ENCODE data around the gene EGFR. TPM values are rescaled to one million over a fixed set of nuclear protein-coding genes. Genes with fewer than 3 reads are reported as not detected.
A peak's percentile ranks its signal among the peaks of the same experiment; 100 is the strongest.

EGFR gene
- total RNA-seq, 8 experiments from 2014 or later: 0.81 to 22.6 (median 3.6) TPM

- Histone ChIP-seq H3K4me3 (no peak overlapping the region), H3K4me1 (replicated peaks in 1 of 2) (peaks cover 39 to 61% of the 10 kb centered on the region in 2 donors), H3K27ac (peak overlapping the region in 1 of 2 donors; percentile 60)
- in situ Hi-C loops (cut with MboI; ENCODE audit: low pct_unique_long_range_greater_than_20kb in 2 of 9, low sequenced_read_pairs in 9 of 9, unreplicated experiment in 9 of 9): no loop called here
- WGBS, 10 experiments: 0 to 100% (median 86%) methylated on average over 1 to 5 of the region's 8 CpGs; no CpG with 5 or more reads in 1 of the 10 experiments
- ATAC-seq (replicated peaks in 6 of 8): peak in 6 of 8 experiments; percentile 47 to 80 (median 66)
Measured at GRCh38 chr7:55099821-55100543, 81.2 kb downstream of the EGFR start.

GRCh38 chr7:55100544-55101327 lies 81.9 kb downstream of the EGFR start:
- peak overlapping the region in 1 of 2 donors; percentile 60 for H3K27ac ChIP-seq
- ATAC-seq (replicated peaks in 6 of 8): peak in 6 of 8 experiments; percentile 7 to 69 (median 38)
- in situ Hi-C loops (cut with MboI; ENCODE audit: low pct_unique_long_range_greater_than_20kb in 2 of 9, low sequenced_read_pairs in 9 of 9, unreplicated experiment in 9 of 9): no loop called here
- WGBS, 10 experiments: 36 to 92% (median 80%) methylated on average over 1 to 15 of the region's 21 CpGs; no CpG with 5 or more reads in 4 of the 10 experiments
- H3K4me3 ChIP-seq: no peak overlapping the region
- H3K4me1 ChIP-seq (replicated peaks in 1 of 2): peaks cover 39 to 63% of the 10 kb centered on the region in 2 donors

DNA sequence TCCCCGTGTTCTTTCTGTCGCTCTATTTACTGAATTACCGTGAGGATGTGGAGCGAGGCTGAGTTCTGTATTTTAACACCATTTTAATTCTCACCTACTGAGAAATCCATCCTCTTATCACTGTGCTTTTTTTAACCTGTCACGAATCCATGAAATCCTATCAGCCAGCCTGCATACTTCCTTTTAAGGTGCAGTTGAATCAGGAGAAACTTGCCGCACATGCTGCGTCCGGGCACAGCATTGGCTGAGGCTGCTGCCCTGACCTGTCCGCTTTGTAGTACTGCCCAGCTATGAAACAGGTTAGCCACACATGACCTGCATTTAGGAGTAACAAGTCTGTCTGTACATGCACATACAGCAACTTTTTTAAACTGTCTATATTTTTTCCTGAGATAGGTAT lies 82.5 kb downstream of the EGFR start:
- Histone ChIP-seq H3K27ac (no peak overlapping the region), H3K4me1 (replicated peaks in 1 of 2) (peaks cover 42 to 62% of the 10 kb centered on the region in 2 donors), H3K4me3 (no peak overlapping the region)
- in situ Hi-C loops (cut with MboI; ENCODE audit: low pct_unique_long_range_greater_than_20kb in 2 of 9, low sequenced_read_pairs in 9 of 9, unreplicated experiment in 9 of 9): no loop called here
- WGBS, 10 experiments: 83 to 100% (median 97%) methylated on average over 1 to 9 of the region's 9 CpGs; no CpG with 5 or more reads in 3 of the 10 experiments
- no peak for ATAC-seq (replicated peaks in 6 of 8)

GRCh38 chr7:55104123-55104522 lies 85.3 kb downstream of the EGFR start:
- no peak for ATAC-seq (replicated peaks in 6 of 8)
- Histone ChIP-seq H3K27ac (no peak overlapping the region), H3K4me3 (no peak overlapping the region), H3K4me1 (replicated peaks in 1 of 2) (peaks cover 39 to 50% of the 10 kb centered on the region in 2 donors)
- WGBS, 10 experiments: 83 to 100% (median 92%) methylated on average over 1 to 8 of the region's 12 CpGs; no CpG with 5 or more reads in 2 of the 10 experiments
- in situ Hi-C loops (cut with MboI; ENCODE audit: low pct_unique_long_range_greater_than_20kb in 2 of 9, low sequenced_read_pairs in 9 of 9, unreplicated experiment in 9 of 9): no loop called here

GRCh38 chr7:55104712-55105433 lies 86.1 kb downstream of the EGFR start:
- H3K27ac ChIP-seq: no peak overlapping the region
- in situ Hi-C loops (cut with MboI; ENCODE audit: low pct_unique_long_range_greater_than_20kb in 2 of 9, low sequenced_read_pairs in 9 of 9, unreplicated experiment in 9 of 9): no loop called here
- 0 to 94% (median 59%) methylated on average over 1 to 3 of the region's 3 CpGs; no CpG with 5 or more reads in 1 of the 10 experiments for WGBS, 10 experiments
- peaks cover 39 to 50% of the 10 kb centered on the region in 2 donors for H3K4me1 ChIP-seq (replicated peaks in 1 of 2)
- H3K4me3 ChIP-seq: no peak overlapping the region
- ATAC-seq (replicated peaks in 6 of 8): peak in 2 of 8 experiments; percentile 20 to 32

- ATAC-seq (replicated peaks in 6 of 8): peak in 5 of 8 experiments; percentile 65 to 86 (median 68)
- WGBS, 10 experiments: 50 to 100% (median 90%) methylated on average over 1 to 3 of the region's 6 CpGs; no CpG with 5 or more reads in 4 of the 10 experiments
- no peak overlapping the region for H3K4me3 ChIP-seq
- H3K4me1 ChIP-seq (replicated peaks in 1 of 2): peaks cover 39 to 50% of the 10 kb centered on the region in 2 donors
- H3K27ac ChIP-seq: no peak overlapping the region
- in situ Hi-C loops (cut with MboI; ENCODE audit: low pct_unique_long_range_greater_than_20kb in 2 of 9, low sequenced_read_pairs in 9 of 9, unreplicated experiment in 9 of 9): no loop called here
Measured at GRCh38 chr7:55105952-55106351, 87.1 kb downstream of the EGFR start.

DNA sequence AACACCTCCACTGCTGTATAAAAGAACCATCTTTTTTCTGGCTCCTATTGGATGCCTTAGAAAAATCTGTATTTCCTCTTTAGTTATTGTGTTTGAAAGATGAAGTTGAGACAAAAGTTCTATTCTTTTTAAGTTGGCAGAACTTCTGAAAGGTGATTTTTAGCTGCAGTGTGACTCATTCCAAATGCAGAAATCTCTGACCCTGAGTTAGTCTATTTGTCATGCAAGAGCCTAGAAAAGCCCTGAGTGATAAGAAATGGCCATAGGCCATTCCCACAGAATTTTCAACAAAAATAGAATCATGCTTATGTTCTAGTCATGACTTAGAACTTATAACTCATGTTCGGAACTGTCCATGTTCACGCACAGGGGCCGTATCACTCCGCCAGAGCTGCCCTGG lies 89.1 kb downstream of the EGFR start:
- peaks cover 46 to 53% of the 10 kb centered on the region in 2 donors for H3K4me1 ChIP-seq (replicated peaks in 1 of 2)
- no peak overlapping the region for H3K4me3 ChIP-seq
- 93 to 100% (median 99%) methylated on average over 2 to 4 of the region's 4 CpGs; no CpG with 5 or more reads in 4 of the 10 experiments for WGBS, 10 experiments
- peak in 2 of 8 experiments; percentile 41 to 42 for ATAC-seq (replicated peaks in 6 of 8)
- in situ Hi-C loops (cut with MboI; ENCODE audit: low pct_unique_long_range_greater_than_20kb in 2 of 9, low sequenced_read_pairs in 9 of 9, unreplicated experiment in 9 of 9): no loop called here
- no peak overlapping the region for H3K27ac ChIP-seq

- peaks cover 46 to 53% of the 10 kb centered on the region in 2 donors for H3K4me1 ChIP-seq (replicated peaks in 1 of 2)
Measured at GRCh38 chr7:55108401-55108800, 89.6 kb downstream of the EGFR start.

DNA sequence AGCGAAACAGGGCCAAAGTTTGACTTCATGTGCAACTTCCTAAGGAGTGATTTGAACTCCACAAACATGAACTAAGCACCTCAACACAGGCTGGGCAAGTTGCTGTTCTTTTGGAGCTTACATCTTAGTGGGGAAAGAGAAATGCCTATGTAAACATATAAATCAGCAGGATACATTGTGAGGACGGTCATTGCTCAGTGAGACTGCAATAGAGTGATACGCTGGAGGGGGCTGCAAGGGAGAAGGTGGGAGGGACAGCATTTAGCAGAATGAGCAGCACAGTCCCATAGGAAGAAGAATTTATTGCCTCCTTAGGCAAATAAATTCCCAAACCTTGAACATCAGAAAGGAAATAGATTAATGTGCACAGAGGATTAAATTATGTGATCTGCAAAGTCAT lies 90.0 kb downstream of the EGFR start:
- no peak overlapping the region for H3K4me3 ChIP-seq
- in situ Hi-C loops (cut with MboI; ENCODE audit: low pct_unique_long_range_greater_than_20kb in 2 of 9, low sequenced_read_pairs in 9 of 9, unreplicated experiment in 9 of 9): no loop called here
- H3K27ac ChIP-seq: no peak overlapping the region
- H3K4me1 ChIP-seq (replicated peaks in 1 of 2): peaks cover 46 to 51% of the 10 kb centered on the region in 2 donors
- peak in 5 of 8 experiments; percentile 47 to 67 (median 57) for ATAC-seq (replicated peaks in 6 of 8)
- 0 to 100% (median 67%) methylated on average over 1 to 3 of the region's 3 CpGs; no CpG with 5 or more reads in 1 of the 10 experiments for WGBS, 10 experiments

More at GRCh38 chr7:55108401-55108800, 89.6 kb downstream of the EGFR start:
- 85 to 100% (median 90%) methylated on average over 2 to 5 of the region's 5 CpGs; no CpG with 5 or more reads in 1 of the 10 experiments for WGBS, 10 experiments
- in situ Hi-C loops (cut with MboI; ENCODE audit: low pct_unique_long_range_greater_than_20kb in 2 of 9, low sequenced_read_pairs in 9 of 9, unreplicated experiment in 9 of 9): no loop called here
- ATAC-seq (replicated peaks in 6 of 8): no peak
- no peak overlapping the region for H3K27ac ChIP-seq
- no peak overlapping the region for H3K4me3 ChIP-seq

DNA sequence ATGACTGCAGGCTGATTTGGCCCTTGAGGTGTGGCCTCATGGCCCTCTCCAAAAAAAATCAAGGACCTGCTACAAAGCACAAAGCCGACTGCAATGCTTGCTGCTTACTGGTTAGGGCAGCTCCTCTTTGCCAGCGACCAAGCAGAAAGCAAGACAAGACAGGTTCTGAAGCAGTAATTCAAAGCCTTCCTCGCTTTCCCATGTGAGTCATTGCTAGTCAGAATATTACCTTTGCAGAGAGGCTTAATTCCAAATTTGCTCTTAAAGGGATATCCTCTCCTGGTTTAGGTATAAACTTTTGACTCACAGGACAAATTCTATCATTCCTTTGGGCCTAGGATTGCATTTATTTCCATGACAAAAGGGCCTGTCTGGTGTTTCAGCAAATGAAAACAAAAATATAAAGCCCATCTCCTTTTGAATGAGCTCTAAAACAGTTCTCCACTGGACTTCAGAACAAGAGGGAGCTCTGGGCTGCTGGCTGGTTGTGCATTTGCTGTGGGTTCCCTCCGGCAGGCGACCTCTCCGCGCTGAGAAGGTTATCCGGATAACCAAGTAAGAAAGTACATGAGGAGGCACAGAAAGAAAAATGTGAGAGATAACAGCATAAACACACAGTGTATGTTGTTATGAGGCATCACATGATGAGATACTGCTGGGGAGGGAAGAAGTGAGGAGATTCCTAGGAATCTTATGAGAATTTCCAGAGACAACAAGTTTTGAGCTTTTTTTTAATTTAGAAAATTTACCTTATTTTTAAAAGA lies 90.8 kb downstream of the EGFR start:
- no peak overlapping the region for H3K4me3 ChIP-seq
- 0 to 88% (median 29%) methylated on average over 1 to 7 of the region's 8 CpGs for WGBS, 10 experiments
- ATAC-seq (replicated peaks in 6 of 8): peak in 5 of 8 experiments; percentile 31 to 67 (median 53)
- H3K27ac ChIP-seq: no peak overlapping the region
- H3K4me1 ChIP-seq (replicated peaks in 1 of 2): peaks cover 38 to 43% of the 10 kb centered on the region in 2 donors
- in situ Hi-C loops (cut with MboI; ENCODE audit: low pct_unique_long_range_greater_than_20kb in 2 of 9, low sequenced_read_pairs in 9 of 9, unreplicated experiment in 9 of 9): no loop called here

DNA sequence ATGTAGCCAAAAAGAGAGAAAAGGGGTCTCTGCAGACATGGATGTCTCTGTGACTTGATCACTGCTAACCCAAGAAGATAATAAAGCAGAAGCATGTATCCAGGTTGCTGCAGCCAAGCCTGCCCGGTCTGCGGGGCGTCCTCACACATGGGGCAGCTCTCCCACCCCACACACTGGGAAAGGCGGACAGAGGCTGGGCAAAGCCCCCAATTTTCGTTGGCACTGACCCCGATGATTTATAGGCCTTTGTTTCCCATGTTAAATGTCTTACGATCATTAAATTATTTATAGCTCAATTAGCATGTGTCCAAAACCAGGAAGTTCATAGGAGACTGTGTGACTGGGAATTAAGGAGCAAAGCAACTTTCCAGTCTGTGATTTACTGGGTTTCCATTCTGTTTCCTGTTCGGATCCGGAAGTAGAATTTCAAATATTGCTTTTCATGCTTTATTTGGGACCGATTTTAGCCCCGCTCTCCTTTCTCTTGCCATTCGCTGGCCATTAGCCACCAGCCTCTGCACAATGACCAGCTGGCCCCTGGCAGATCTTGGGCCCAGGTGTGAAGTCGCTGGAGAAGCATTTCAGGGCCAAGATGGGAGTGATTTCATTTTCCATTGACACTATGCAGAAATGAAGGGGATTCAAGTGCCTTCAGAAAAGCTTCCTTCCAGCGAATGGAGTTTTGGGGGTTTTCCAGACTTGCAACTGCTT lies 91.6 kb downstream of the EGFR start:
- in situ Hi-C loops (cut with MboI; ENCODE audit: low pct_unique_long_range_greater_than_20kb in 2 of 9, low sequenced_read_pairs in 9 of 9, unreplicated experiment in 9 of 9): no loop called here
- ATAC-seq (replicated peaks in 6 of 8): no peak
- no peak overlapping the region for H3K27ac ChIP-seq
- peaks cover 34 to 35% of the 10 kb centered on the region in 2 donors for H3K4me1 ChIP-seq (replicated peaks in 1 of 2)
- WGBS, 10 experiments: 45 to 100% (median 79%) methylated on average over 1 to 11 of the region's 14 CpGs
- H3K4me3 ChIP-seq: no peak overlapping the region

Data from motor neuron (in vitro differentiated cells).